HL-60 (cell line): ENCODE results near the gene ZNF100.
"Not testable (repeated sequence)": the region's sequence is repeated elsewhere in the genome, so short reads cannot be mapped to it uniquely, and the experiment has no call there.

Experiments used
- CTCF ChIP-seq: IDR thresholded peaks from one replicate; pipeline ENCODE4 v1.5.1; 2011; ENCODE audit warnings: low read length, control low read depth, inconsistent platforms; ENCODE audit not compliant: insufficient read depth
- SPI1 ChIP-seq: IDR thresholded peaks from 2 replicates; pipeline ENCODE4 v1.6.1; 2012; ENCODE audit warnings: low read depth, mild to moderate bottlenecking, borderline replicate concordance

- not testable (repeated sequence) for TF ChIP-seq CTCF, SPI1
These were observed 41.1 kb upstream of the ZNF100 start for GRCh38 chr19:21808400-21809000.
